GM12874 (cell line): Measurements from ENCODE around the gene LRRC27.

Experiments used
- CTCF ChIP-seq: IDR thresholded peaks from 2 replicates; pipeline ENCODE4 v1.5.1; 2011; ENCODE audit warnings: low read depth, mild to moderate bottlenecking, control low read depth, low read length, moderate library complexity; ENCODE audit not compliant: insufficient read depth

Gene LRRC27

DNA sequence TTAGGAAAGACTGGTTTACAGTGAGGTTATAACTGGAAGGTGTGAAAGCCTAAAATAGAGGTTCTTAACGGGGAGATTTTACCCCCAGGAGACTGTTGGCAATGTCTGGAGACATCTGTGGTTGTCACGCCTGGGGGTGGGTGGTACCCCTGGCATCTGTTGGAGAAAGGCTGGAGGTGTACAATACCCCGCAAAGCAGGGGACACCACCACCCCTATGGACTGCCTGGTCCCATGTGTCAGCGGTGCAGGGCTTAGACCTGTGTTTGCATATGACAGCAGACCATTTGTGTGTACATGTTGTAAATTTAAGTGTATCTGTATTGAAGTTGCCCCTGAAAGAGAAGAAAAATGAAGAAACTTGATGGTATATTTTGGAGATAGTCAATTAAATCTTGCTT is 9.8 kb downstream of the LRRC27 start:
- TF ChIP-seq CTCF = no peak

GRCh38 chr10:132342553-132342952 is 10.6 kb downstream of the LRRC27 start:
- TF ChIP-seq CTCF = no peak

DNA sequence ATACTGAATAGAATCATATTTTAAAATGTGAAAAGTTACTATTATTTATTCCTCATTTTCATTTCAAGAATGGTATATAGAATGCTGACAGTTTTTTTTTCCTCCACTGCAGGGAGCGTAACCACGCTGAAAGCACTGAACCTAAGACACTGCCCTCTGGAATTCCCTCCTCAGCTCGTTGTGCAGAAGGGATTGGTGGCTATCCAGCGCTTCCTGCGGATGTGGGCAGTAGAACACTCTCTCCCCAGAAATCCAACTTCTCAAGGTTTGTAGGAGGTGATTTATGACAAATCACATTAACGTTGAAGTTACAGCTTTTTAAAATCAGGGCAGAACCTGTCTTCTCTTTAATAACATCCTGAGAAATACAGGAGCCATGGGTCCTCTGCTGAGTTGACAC is 12.4 kb downstream of the LRRC27 start:
- no peak for TF ChIP-seq CTCF

GRCh38 chr10:132345345-132345744 is 13.4 kb downstream of the LRRC27 start:
- TF ChIP-seq CTCF = no peak

DNA sequence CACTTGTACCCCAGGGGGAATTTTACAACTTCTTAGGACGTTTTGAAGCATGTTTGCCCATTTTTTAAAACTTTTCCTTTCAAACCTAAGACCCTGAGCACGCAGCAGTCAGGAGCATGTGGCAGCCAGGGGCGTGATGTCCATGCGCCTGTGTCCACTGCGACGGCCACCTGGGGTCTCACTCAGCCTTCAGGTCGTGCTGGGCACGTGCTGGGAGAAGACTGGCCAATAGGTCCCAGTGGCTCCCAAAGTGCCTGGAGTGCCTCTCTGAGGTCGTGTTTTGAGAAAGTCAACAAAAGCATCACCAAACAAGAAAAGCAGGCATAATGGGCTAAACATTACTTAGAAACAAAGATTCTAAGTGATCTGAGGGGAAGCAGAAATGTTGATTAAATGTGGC is 14.8 kb downstream of the LRRC27 start:
- no peak for TF ChIP-seq CTCF

DNA sequence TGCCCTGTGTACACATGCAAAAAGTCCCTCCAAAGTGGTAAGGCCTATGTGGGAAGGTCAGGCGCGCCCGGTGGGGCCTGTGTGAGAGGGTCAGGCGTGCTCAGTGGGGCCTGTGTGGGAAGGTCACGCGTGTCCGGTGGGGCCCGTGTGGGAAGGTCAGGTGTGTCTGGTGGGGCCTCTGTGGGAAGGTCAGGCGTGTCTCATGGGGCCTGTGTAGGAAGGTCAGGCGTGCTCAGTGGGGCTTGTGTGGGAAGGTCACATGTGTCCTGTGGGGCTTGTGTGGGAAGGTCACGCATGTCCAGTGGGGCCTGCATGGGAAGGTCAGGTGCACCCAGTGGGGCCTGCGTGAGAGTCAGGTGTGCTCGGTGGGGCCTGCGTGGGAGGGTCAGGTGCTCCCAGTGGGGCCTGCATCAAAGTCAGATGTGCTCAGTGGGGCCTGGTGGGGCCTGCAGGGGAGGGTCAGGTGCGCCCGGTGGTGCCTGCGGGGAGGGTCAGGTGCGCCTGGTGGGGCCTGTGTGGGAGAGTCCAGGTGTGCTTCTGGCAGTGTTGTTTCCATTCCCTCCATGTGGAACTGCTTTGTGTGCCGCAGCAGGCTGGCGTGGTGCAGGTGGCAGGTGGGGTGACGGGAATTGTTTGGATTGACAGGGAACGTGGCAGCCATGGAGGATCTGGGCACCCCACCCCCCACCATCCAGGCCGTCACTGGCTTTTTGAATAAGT is 15.4 kb downstream of the LRRC27 start:
- TF ChIP-seq CTCF = no peak

GRCh38 chr10:132347931-132348267 is 15.9 kb downstream of the LRRC27 start:
- no peak for TF ChIP-seq CTCF
